Measurements from ENCODE around the gene SLC7A8.

SLC7A8 gene

DNA sequence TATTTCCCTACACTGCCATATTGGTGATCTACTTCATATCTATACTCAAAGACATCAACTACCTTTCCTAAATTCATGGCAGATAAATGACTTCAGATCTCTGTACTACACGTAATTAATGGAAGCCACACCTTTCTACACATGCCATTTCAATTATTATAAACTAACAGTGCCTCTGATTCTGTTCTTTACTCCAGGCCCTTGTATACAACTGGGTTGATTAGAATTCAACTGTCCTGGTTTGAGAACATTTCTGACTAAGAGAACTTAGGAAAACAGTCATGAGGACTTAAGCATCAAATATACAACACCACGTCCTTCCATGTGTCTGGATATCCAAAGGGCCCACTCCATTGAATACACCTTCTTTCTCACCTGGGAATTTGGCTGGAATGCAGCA, 90.4 kb downstream of the SLC7A8 start:
- DNase-seq, result no peak

- DNase-seq, result no peak
Measured at GRCh38 chr14:23091294-23092225, 91.9 kb downstream of the SLC7A8 start.

- DNase-seq, result no peak
Measured at GRCh38 chr14:23090254-23090636, 93.2 kb downstream of the SLC7A8 start.

DNA sequence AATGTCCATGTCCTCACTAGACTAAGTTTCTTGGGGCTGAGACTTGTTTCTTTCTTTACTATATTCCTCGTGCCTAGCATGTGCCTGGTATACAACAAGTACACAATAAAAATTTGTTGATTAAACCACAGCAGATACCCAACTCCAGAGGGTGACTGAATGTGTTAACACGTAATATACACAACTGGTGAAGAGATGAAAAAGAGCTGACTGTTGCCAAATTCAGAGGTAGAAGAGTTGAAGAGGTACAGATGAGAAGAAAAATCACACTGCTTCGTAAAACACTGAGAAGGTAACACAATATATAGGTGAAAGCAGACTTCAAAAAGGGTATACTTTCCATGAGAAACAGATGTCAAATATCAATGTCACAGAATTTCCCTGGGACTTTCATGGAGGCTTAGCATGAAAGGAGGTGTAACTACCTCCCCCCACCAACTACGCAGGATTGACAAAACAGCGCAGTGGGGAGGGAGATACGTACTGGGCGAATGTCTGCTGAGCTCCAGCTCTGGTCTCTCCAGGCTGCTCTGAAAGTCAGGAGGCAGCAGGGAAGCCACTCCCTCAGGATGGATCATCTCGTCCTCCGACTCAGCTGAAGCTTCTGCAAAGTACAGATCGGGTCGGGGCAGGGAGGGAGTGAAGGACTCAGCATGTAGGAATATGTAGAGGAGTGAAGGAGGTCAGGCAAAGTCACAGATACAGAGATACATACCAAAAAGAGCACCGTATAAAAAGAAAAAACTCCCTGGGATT, 93.8 kb downstream of the SLC7A8 start:
- no peak for DNase-seq

DNA sequence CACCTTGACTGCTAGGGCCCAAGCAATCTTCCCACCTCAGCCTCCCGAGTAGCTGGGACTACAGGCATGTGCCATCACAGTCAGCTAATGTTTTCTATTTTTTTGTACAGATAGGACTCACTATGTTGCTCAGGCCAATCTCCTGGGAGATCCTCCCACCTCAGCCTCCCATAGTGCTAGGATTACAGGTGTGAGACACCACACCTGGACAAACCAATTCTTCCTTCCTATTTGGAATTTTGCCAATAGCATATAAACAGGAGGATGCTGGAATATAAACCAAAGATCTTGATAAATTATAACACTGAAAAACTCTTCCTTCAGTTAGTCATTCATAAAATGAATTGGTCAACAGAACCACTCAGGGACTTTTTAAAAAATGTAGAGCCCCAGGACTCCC, 96.9 kb downstream of the SLC7A8 start:
- DNase-seq, result no peak

GRCh38 chr14:23085458-23085857, 98.0 kb downstream of the SLC7A8 start:
- no peak for DNase-seq

GRCh38 chr14:23080474-23080873, 103.0 kb downstream of the SLC7A8 start:
- no peak for DNase-seq

- DNase-seq, result no peak
Measured at GRCh38 chr14:23079716-23080115, 103.7 kb downstream of the SLC7A8 start.

- DNase-seq, result no peak
Measured at GRCh38 chr14:23078692-23079116, 104.8 kb downstream of the SLC7A8 start.

DNA sequence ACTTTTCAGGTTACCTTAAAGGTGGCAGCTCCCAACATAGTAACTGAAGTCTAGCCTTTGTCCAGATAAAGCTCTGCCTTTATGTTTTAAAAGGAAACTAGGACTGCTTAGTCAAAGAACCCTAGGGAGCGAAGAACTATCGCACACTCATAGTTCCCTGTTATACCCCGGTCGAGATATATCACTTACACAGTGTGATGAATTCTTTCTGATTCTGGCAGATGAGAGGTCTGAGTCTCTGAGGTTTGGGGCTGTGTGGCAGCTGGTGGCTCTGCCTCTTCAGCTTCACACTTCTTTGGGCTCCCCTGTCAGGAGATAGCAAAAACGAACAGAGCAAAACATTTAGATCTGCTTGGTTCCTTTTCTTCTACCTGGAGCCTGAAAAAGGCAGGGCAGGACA, 105.5 kb downstream of the SLC7A8 start:
- no peak for DNase-seq

GRCh38 chr14:23076785-23077408, 106.6 kb downstream of the SLC7A8 start:
- DNase-seq, result no peak
